AG04450 (cell line): Measurements from ENCODE around the gene TSSC4. TPM values are rescaled to one million over a fixed set of nuclear protein-coding genes. Genes with fewer than 3 reads are reported as not detected.

ENCODE experiments used
- CTCF ChIA-PET: fragments of 300-600, 350-600 bp; formaldehyde crosslinking; extraction: SDS; loops from one replicate; lab custom pipeline; 2022; ENCODE audit warnings: antibody characterized with exemption, inconsistent platforms; lab: Charles Lee
- POLR2A ChIA-PET: fragments of 350-600 bp; formaldehyde crosslinking; extraction: SDS; loops from one replicate; lab custom pipeline; 2021; ENCODE audit warnings: antibody characterized with exemption, inconsistent platforms; lab: Yijun Ruan, JAX
- DNase-seq: peaks from one replicate; pipeline ENCODE4 v3.0.0-alpha.2; 2011; ENCODE audit warnings: low read depth, low spot score
- H3K27ac ChIP-seq: one replicate; pipeline ENCODE4 v1.5.1; 2012; ENCODE audit warnings: low read depth, low read length, control low read depth
- H3K27me3 ChIP-seq: one replicate; pipeline ENCODE4 v1.6.0; 2012; ENCODE audit warnings: low read length; ENCODE audit not compliant: control insufficient read depth, insufficient read depth
- H3K4me3 ChIP-seq: 2 replicates; pipeline ENCODE4 v1.5.1; 2011; ENCODE audit warnings: mild to moderate bottlenecking, low read depth, low read length, control low read depth
- H3K9me3 ChIP-seq: 2 replicates; pipeline ENCODE4 v1.5.1; 2012; ENCODE audit warnings: low read length; ENCODE audit not compliant: control insufficient read depth, insufficient read depth
- CTCF ChIP-seq: IDR thresholded peaks from 2 replicates; pipeline ENCODE4 v1.5.1; 2011; ENCODE audit warnings: low read depth, low read length, control low read depth, inconsistent platforms
- polyA plus RNA-seq: library from polyadenylated mRNA; depleted of rRNA; stranded (reverse); fragments of >200 nt; gene quantifications from 2 replicates; pipeline ENCODE4 v1.2.3, GENCODE V29; 2011

The TSSC4 gene
- polyA plus RNA-seq, 1 experiment: 13.3 TPM

DNA sequence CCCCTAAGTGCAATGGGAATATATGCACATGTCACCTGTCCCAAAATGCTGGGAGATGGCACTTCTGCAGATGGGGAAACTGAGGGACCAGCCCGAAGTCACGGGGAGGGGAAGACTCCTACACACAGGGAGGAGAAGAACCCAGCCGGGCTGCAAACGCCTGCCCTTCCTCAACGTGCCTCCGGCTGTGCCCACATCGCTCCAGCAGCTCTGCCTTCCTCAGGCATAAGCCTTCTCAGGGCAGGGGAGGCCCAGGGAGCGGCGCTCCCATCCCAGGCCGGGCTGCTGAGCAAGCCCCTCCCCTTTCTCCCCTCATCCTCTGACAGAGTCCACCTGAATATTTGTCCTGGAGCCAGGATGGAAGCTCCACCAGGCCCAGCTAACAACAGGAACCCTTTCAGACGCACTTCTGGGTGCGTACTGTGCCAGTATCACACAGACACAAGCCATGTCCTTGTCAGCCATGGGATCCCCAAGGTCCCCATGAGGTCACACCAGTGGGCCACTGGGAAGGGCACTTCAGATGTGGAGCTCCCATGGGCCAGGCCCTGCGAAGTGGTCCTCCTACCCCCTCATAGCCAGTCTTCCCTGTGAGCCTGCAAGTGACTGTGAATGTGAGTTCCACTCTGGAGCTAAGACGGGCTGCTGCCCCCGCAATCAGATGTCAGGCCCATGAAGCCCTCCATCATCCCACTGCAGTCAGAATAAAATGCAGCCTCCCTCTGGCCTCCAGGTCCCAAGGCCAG is 25.9 kb upstream of the TSSC4 start:
- Histone ChIP-seq H3K27me3 (peaks cover 2% of the 10 kb centered on the region), H3K9me3 (no peaks in the 10 kb centered on the region; the same call in 1 of the 2 replicates), H3K27ac (no peak overlapping the region), H3K4me3 (no peak overlapping the region)
- ChIA-PET CTCF (interaction anchor here (0.6 kb wide), 1 partner anchor 367 kb away, joined by 3 read pairs; no protein-coding TSS in a partner anchor), POLR2A (interaction anchor here (0.6 kb wide), 1 partner anchor 26 kb away, joined by 3 read pairs; the partner anchor contains the start of gene TSSC4)
- TF ChIP-seq CTCF: no peak
- DNase-seq: no peak

DNA sequence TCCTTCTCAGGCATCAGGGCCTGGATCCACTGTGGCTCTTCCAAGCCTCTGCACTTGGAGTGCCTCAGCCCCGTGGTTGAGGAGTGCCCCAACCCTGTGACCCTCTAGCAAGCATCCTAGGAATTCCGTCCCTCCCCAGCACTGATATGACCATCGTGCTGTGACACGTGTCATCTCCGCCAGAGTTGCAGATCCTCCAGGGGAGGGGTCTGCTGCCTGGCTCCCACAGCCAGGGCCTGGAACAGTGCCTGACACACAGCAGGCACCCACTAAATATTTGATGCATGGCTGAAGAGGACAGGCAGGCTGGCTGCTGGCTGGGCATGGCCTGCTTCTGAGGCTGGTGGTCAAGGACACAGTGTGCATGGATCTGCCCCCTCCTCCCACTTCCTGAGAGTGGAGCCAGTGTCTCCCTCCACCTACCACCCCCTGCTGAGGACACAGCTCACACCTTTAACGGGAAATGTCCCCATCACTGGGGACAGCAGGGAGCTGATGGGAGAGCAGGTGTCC is 25.2 kb upstream of the TSSC4 start:
- DNase-seq: no peak
- ChIA-PET CTCF (no interaction called here), POLR2A (no interaction called here)
- Histone ChIP-seq H3K4me3 (no peak overlapping the region), H3K27me3 (peaks cover 2% of the 10 kb centered on the region), H3K9me3 (no peaks in the 10 kb centered on the region; the same call in 1 of the 2 replicates), H3K27ac (no peak overlapping the region)
- TF ChIP-seq CTCF: no peak

DNA sequence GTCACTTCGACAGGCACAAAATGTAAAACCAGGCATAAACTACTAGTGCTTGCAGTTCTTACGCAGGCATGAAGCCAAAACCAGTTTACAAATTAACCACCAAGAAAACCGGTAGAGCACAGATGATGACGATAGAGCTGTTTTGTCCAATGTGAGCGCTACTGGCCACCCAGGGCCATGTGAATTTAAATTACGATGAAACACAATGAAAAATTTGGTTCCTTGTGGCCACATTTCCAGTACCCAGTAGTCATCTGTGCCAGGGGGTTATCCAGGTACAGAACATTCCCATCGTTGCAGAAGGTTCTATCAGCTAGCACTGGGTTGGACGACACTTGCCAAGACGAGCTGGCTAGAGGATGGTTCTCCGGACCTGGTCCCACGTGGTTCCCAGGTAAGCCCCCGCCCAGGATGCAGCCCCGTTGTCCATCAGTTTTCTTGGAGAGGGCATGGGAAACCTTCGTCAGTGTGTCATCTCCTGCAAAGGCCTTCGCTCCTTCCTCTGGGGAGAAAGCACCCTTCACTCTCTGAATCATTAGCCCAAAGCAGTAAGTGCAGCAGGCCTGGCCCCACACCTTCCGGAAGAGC is 24.5 kb upstream of the TSSC4 start:
- H3K27ac ChIP-seq: no peak overlapping the region
- POLR2A ChIA-PET: interaction anchor here (0.8 to 2.9 kb wide), 2 partner anchors 11 to 70 kb away, joined by 12 to 56 read pairs; no protein-coding TSS in a partner anchor
- TF ChIP-seq CTCF: no peak
- H3K27me3 ChIP-seq: peaks cover 2% of the 10 kb centered on the region
- no peak for DNase-seq
- H3K4me3 ChIP-seq: no peak overlapping the region
- CTCF ChIA-PET: no interaction called here
- peaks cover 3% of the 10 kb centered on the region; the same call in 1 of the 2 replicates for H3K9me3 ChIP-seq

- ChIA-PET CTCF (interaction anchor here (1.0 kb wide), 1 partner anchor 24 kb away, joined by 4 read pairs; the partner anchor contains the start of gene TSSC4), POLR2A (interaction anchor here (0.5 to 2.9 kb wide), 20 partner anchors 10 to 799 kb away, joined by 3 to 56 read pairs (median 4); partner anchors contain the start of gene TSSC4)
- peaks cover 4% of the 10 kb centered on the region; the same call in 1 of the 2 replicates for H3K9me3 ChIP-seq
- no peak for TF ChIP-seq CTCF
- no peak for DNase-seq
- H3K4me3 ChIP-seq: peak within 1 kb of the TSS; percentile 88
- peaks cover 2% of the 10 kb centered on the region for H3K27me3 ChIP-seq
- H3K27ac ChIP-seq: peak within 1 kb of the TSS; percentile 85
Observed at GRCh38 chr11:2376751-2377451, 23.6 kb upstream of the TSSC4 start, which contains the start of gene CD81. Gene CD81, plus strand, starts transcription at chr11:2377310. Its CDS starts 240 bp downstream, at chr11:2377550.
